Peyer's patch (tissue), 4 donors: ENCODE results near the gene ARHGEF25.

Source experiments
- POLR2A ChIP-seq, 2 donors: fragments of 450-650 bp; IDR thresholded peaks; one replicate each; pipeline ENCODE4 v1.5.1; 2017; ENCODE audit warnings: antibody characterized with exemption in 2 of 2, mild to moderate bottlenecking in 2 of 2, moderate library complexity in 2 of 2
- TF ChIP-seq, protein P1 (sequence below), 6 experiments: fragments of 450-650 bp in 4 of 6; fragments of 200-600 bp in 2 of 6; sonication (generic) in 1 of 6; IDR thresholded peaks; one replicate each; pipeline ENCODE4 v1.5.1; 2017 to 2019; ENCODE audit warnings: antibody characterized with exemption in 6 of 6, mild to moderate bottlenecking in 3 of 6, moderate library complexity in 1 of 6

DNA sequence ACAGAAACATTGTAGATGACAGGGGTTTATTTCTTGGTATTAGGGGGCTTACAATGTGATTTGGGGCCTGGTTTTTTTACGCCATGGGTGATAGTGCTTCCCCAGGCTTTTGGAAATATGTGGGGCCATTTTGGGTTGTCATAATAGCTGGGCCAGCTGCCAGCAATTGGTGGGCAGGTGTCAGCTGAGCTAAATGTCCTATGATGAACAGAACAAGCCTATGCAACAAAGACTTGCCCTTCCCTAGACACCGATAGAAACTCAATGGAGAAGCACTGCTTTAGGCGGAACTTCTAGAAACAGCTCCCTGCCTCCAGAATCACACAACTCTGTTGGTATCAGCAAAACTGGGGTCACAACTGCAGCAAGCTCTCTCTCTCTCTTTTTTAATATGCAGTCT, 26.9 kb downstream of the ARHGEF25 start:
- TF ChIP-seq POLR2A (IDR thresholded peaks at IDR 0.05), result no peak
- TF ChIP-seq, protein P1, sequence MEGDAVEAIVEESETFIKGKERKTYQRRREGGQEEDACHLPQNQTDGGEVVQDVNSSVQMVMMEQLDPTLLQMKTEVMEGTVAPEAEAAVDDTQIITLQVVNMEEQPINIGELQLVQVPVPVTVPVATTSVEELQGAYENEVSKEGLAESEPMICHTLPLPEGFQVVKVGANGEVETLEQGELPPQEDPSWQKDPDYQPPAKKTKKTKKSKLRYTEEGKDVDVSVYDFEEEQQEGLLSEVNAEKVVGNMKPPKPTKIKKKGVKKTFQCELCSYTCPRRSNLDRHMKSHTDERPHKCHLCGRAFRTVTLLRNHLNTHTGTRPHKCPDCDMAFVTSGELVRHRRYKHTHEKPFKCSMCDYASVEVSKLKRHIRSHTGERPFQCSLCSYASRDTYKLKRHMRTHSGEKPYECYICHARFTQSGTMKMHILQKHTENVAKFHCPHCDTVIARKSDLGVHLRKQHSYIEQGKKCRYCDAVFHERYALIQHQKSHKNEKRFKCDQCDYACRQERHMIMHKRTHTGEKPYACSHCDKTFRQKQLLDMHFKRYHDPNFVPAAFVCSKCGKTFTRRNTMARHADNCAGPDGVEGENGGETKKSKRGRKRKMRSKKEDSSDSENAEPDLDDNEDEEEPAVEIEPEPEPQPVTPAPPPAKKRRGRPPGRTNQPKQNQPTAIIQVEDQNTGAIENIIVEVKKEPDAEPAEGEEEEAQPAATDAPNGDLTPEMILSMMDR (IDR thresholded peaks at IDR 0.05), result no peak
